ENCODE measurements around the gene LINGO1. TPM values are rescaled to one million over a fixed set of nuclear protein-coding genes. Genes with fewer than 3 reads are reported as not detected.

LINGO1 gene
- total RNA-seq, 1 donor from 2014 or later: 12.0 TPM

GRCh38 chr15:77654975-77655374 lies 22.3 kb upstream of the LINGO1 start:
- H3K36me3 Mint-ChIP-seq (ENCODE audit: low read depth): peaks cover 3% of the 10 kb centered on the region
- H3K27me3 Mint-ChIP-seq (ENCODE audit: low read depth): peaks cover 53% of the 10 kb centered on the region
- DNase-seq (ENCODE audit: low spot score): no peak
- H3K27ac Mint-ChIP-seq (ENCODE audit: unreplicated experiment): no peak overlapping the region
- no peak overlapping the region for H3K4me3 Mint-ChIP-seq (ENCODE audit: unreplicated experiment)
- H3K4me1 Mint-ChIP-seq (ENCODE audit: low read depth): no peaks in the 10 kb centered on the region
- H3K9me3 Mint-ChIP-seq (ENCODE audit: low read depth): peaks cover 8% of the 10 kb centered on the region
- peak; percentile 55 for TF ChIP-seq CTCF (IDR thresholded peaks at IDR 0.05)

GRCh38 chr15:77653832-77654480 lies 21.2 kb upstream of the LINGO1 start:
- Mint-ChIP-seq H3K4me1 (ENCODE audit: low read depth) (no peaks in the 10 kb centered on the region), H3K27ac (ENCODE audit: unreplicated experiment) (no peak overlapping the region), H3K27me3 (ENCODE audit: low read depth) (peaks cover 57% of the 10 kb centered on the region), H3K4me3 (ENCODE audit: unreplicated experiment) (no peak overlapping the region), H3K36me3 (ENCODE audit: low read depth) (peaks cover 3% of the 10 kb centered on the region), H3K9me3 (ENCODE audit: low read depth) (peaks cover 8% of the 10 kb centered on the region)
- DNase-seq (ENCODE audit: low spot score): no peak
- no peak for TF ChIP-seq CTCF (IDR thresholded peaks at IDR 0.05)

- Mint-ChIP-seq H3K27ac (ENCODE audit: unreplicated experiment) (no peak overlapping the region), H3K27me3 (ENCODE audit: low read depth) (peaks cover 46% of the 10 kb centered on the region)
These were observed 17.6 kb upstream of the LINGO1 start for GRCh38 chr15:77650265-77650664.

GRCh38 chr15:77649610-77650009 lies 16.9 kb upstream of the LINGO1 start:
- Mint-ChIP-seq H3K27me3 (ENCODE audit: low read depth) (peaks cover 42% of the 10 kb centered on the region), H3K27ac (ENCODE audit: unreplicated experiment) (no peak overlapping the region), H3K36me3 (ENCODE audit: low read depth) (peaks cover 3% of the 10 kb centered on the region), H3K4me3 (ENCODE audit: unreplicated experiment) (no peak overlapping the region), H3K9me3 (ENCODE audit: low read depth) (peaks cover 8% of the 10 kb centered on the region), H3K4me1 (ENCODE audit: low read depth) (no peaks in the 10 kb centered on the region)
- TF ChIP-seq CTCF (IDR thresholded peaks at IDR 0.05): no peak
- DNase-seq (ENCODE audit: low spot score): no peak

More at GRCh38 chr15:77650265-77650664, 17.6 kb upstream of the LINGO1 start:
- no peak for DNase-seq (ENCODE audit: low spot score)
- peak; percentile 61 for TF ChIP-seq CTCF (IDR thresholded peaks at IDR 0.05)
- peaks cover 8% of the 10 kb centered on the region for H3K9me3 Mint-ChIP-seq (ENCODE audit: low read depth)
- H3K4me1 Mint-ChIP-seq (ENCODE audit: low read depth): no peaks in the 10 kb centered on the region
- no peak overlapping the region for H3K4me3 Mint-ChIP-seq (ENCODE audit: unreplicated experiment)
- H3K36me3 Mint-ChIP-seq (ENCODE audit: low read depth): peaks cover 3% of the 10 kb centered on the region

GRCh38 chr15:77649017-77649416 lies 16.3 kb upstream of the LINGO1 start:
- peaks cover 40% of the 10 kb centered on the region for H3K27me3 Mint-ChIP-seq (ENCODE audit: low read depth)
- H3K36me3 Mint-ChIP-seq (ENCODE audit: low read depth): peaks cover 1% of the 10 kb centered on the region
- no peak overlapping the region for H3K27ac Mint-ChIP-seq (ENCODE audit: unreplicated experiment)
- H3K9me3 Mint-ChIP-seq (ENCODE audit: low read depth): peaks cover 6% of the 10 kb centered on the region
- TF ChIP-seq CTCF (IDR thresholded peaks at IDR 0.05): no peak
- no peak for DNase-seq (ENCODE audit: low spot score)
- H3K4me3 Mint-ChIP-seq (ENCODE audit: unreplicated experiment): no peak overlapping the region
- no peaks in the 10 kb centered on the region for H3K4me1 Mint-ChIP-seq (ENCODE audit: low read depth)
